Measurements from ENCODE around the gene ACTN4. TPM values are rescaled to one million over a fixed set of nuclear protein-coding genes. Genes with fewer than 3 reads are reported as not detected.

Gene ACTN4
- total and polyA plus RNA-seq, 10 of the 15 experiments (the other 5 are each of a cell fraction or from before 2014, with no cell fraction given) = 2.4 to 293 (median 72.5) TPM

- DNase-seq (ENCODE audit: low read depth, low spot score) = no peak
- Histone ChIP-seq H3K79me2 (ENCODE audit: control insufficient read depth, insufficient read depth, low read length) (peaks cover 25% of the 10 kb centered on the region), H3K9me3 (replicated peaks; ENCODE audit: control insufficient read depth, insufficient read depth, low read length) (no peaks in the 10 kb centered on the region), H3K27me3 (replicated peaks in 1 of 2; ENCODE audit: control insufficient read depth in 2 of 2, insufficient read depth in 2 of 2, low read length in 1 of 2) (no peaks in the 10 kb centered on the region), H4K20me1 (ENCODE audit: control insufficient read depth, insufficient read depth) (0 out of 2 replicates have a peak, but pooled peaks cover 5% of the 10 kb centered on the region), H3K4me2 (ENCODE audit: control insufficient read depth, insufficient read depth) (no peak overlapping the region), H3K4me3 (no peak overlapping the region), H3K9ac (ENCODE audit: control insufficient read depth, insufficient read depth, low read length) (no peak overlapping the region), H3K36me3 (ENCODE audit: control insufficient read depth in 2 of 2, insufficient read depth in 2 of 2, low read length in 1 of 2) (peaks cover 29 to 41% of the 10 kb centered on the region in 2 experiments; a peak in 3 of 4 replicates), H2AFZ (ENCODE audit: control insufficient read depth, low read depth, low read length) (no peak overlapping the region), H3K27ac (ENCODE audit: control insufficient read depth, insufficient read depth) (no peak overlapping the region), H3K4me1 (ENCODE audit: control insufficient read depth, insufficient read depth, low read length) (peaks cover 34% of the 10 kb centered on the region)
- no peak for TF ChIP-seq MTA2 (IDR thresholded peaks at IDR 0.05; ENCODE audit: low read depth)
- peak in 1 of 2 experiments; percentile 90; a peak in 2 of 3 replicates for TF ChIP-seq EGR1 (IDR thresholded peaks at IDR 0.05; ENCODE audit: borderline replicate concordance in 1 of 2, low read depth in 2 of 2, low read length in 2 of 2)
- peak; percentile 32; the same call in 1 of the 2 replicates for TF ChIP-seq IKZF1 (conservative IDR thresholded peaks at IDR 0.05)
- no peak for FAIRE-seq
- ChIA-PET SMC1A (ENCODE audit: uncharacterized antibody, unreplicated experiment) (no interaction called here), CTCF (interaction anchor here (1.1 kb wide), 1 partner anchor 17 kb away, joined by 3 read pairs; no protein-coding TSS in a partner anchor), POLR2A (interaction anchor here (0.7 kb wide), 1 partner anchor 32 kb away, joined by 5 read pairs; no protein-coding TSS in a partner anchor), RAD21 (ENCODE audit: unreplicated experiment) (no interaction called here)
- in situ Hi-C loops (cut with MboI) (no loop called here), intact Hi-C loops (cut with micrococcal nuclease; ENCODE audit: unreplicated experiment) (no loop called here)
- peak; percentile 63 for ATAC-seq
- BruUV-seq (replicated peaks) = no TSS peak
- WGBS (ENCODE audit: insufficient coverage, insufficient replicate concordance, low lambda C conversion rate, missing lambda C conversion rate) = 54% methylated on average over 7 of the region's 7 CpGs
These were observed 51.5 kb downstream of the ACTN4 start for GRCh38 chr19:38699027-38699346.

GRCh38 chr19:38699647-38700349 lies 52.3 kb downstream of the ACTN4 start:
- Histone ChIP-seq H3K9ac (ENCODE audit: control insufficient read depth, insufficient read depth, low read length) (no peak overlapping the region), H2AFZ (ENCODE audit: control insufficient read depth, low read depth, low read length) (no peak overlapping the region), H3K36me3 (ENCODE audit: control insufficient read depth in 2 of 2, insufficient read depth in 2 of 2, low read length in 1 of 2) (peaks cover 26 to 43% of the 10 kb centered on the region in 2 experiments; a peak in 3 of 4 replicates), H3K27ac (ENCODE audit: control insufficient read depth, insufficient read depth) (no peak overlapping the region), H3K9me3 (replicated peaks; ENCODE audit: control insufficient read depth, insufficient read depth, low read length) (no peaks in the 10 kb centered on the region), H3K79me2 (ENCODE audit: control insufficient read depth, insufficient read depth, low read length) (peaks cover 21% of the 10 kb centered on the region), H3K27me3 (replicated peaks in 1 of 2; ENCODE audit: control insufficient read depth in 2 of 2, insufficient read depth in 2 of 2, low read length in 1 of 2) (no peaks in the 10 kb centered on the region), H3K4me2 (ENCODE audit: control insufficient read depth, insufficient read depth) (no peak overlapping the region), H3K4me3 (no peak overlapping the region), H3K4me1 (ENCODE audit: control insufficient read depth, insufficient read depth, low read length) (peaks cover 26% of the 10 kb centered on the region), H4K20me1 (ENCODE audit: control insufficient read depth, insufficient read depth) (0 out of 2 replicates have a peak, but pooled peaks cover 5% of the 10 kb centered on the region)
- RAD21 ChIA-PET (ENCODE audit: unreplicated experiment) = interaction anchor here (0.5 kb wide), 1 partner anchor 34 kb away, joined by 4 read pairs; no protein-coding TSS in a partner anchor
- DNase-seq (ENCODE audit: low read depth, low spot score) = no peak
- no peak for ATAC-seq
- CTCF ChIA-PET = interaction anchor here (1.1 kb wide), 2 partner anchors 16 to 267 kb away, joined by 3 read pairs; no protein-coding TSS in a partner anchor
- TF ChIP-seq BACH1 (IDR thresholded peaks at IDR 0.05; ENCODE audit: borderline replicate concordance) (no peak), ZNF687 (IDR thresholded peaks at IDR 0.05) (no peak), HDGF (IDR thresholded peaks at IDR 0.05) (no peak)
- intact Hi-C loops (cut with micrococcal nuclease; ENCODE audit: unreplicated experiment) = no loop called here
- SMC1A ChIA-PET (ENCODE audit: uncharacterized antibody, unreplicated experiment) = no interaction called here
- BruUV-seq (replicated peaks) = no TSS peak
- POLR2A ChIA-PET = interaction anchor here (0.7 kb wide), 1 partner anchor 33 kb away, joined by 5 read pairs; no protein-coding TSS in a partner anchor
- FAIRE-seq = no peak
- 99% methylated on average over 15 of the region's 18 CpGs for WGBS (ENCODE audit: insufficient coverage, insufficient replicate concordance, low lambda C conversion rate, missing lambda C conversion rate)
- in situ Hi-C loops (cut with MboI) = no loop called here

Data from GM12878 (cell line).